Fibroblast of pulmonary artery (primary cell): ENCODE results near the gene ARHGDIB.

ENCODE experiments used
- DNase-seq: peaks from one replicate; pipeline ENCODE4 v3.0.0-alpha.2; 2010; ENCODE audit warnings: low read depth
- H3K4me3 ChIP-seq: replicated peaks from 2 replicates; pipeline ENCODE4 v1.5.1; 2011; ENCODE audit warnings: low read depth, mild to moderate bottlenecking, control low read depth, low read length, moderate library complexity
- CTCF ChIP-seq: IDR thresholded peaks from 2 replicates; pipeline ENCODE4 v1.5.1; 2011; ENCODE audit warnings: mild to moderate bottlenecking, control low read depth, low read length, inconsistent platforms; ENCODE audit errors: missing control alignments

ARHGDIB gene

GRCh38 chr12:15000575-15000974 is 39.2 kb upstream of the ARHGDIB start:
- no peak for TF ChIP-seq CTCF
- H3K4me3 ChIP-seq: no peak overlapping the region
- no peak for DNase-seq

- peak; percentile 15 for DNase-seq
- H3K4me3 ChIP-seq: no peak overlapping the region
- no peak for TF ChIP-seq CTCF
Measured at GRCh38 chr12:14999695-15000365, 38.4 kb upstream of the ARHGDIB start.

- no peak overlapping the region for H3K4me3 ChIP-seq
- no peak for TF ChIP-seq CTCF
- DNase-seq: no peak
Measured at GRCh38 chr12:14999021-14999694, 37.8 kb upstream of the ARHGDIB start.

GRCh38 chr12:14997998-14998397 is 36.6 kb upstream of the ARHGDIB start:
- TF ChIP-seq CTCF: no peak
- DNase-seq: no peak
- H3K4me3 ChIP-seq: no peak overlapping the region

GRCh38 chr12:14995583-14996425 is 34.4 kb upstream of the ARHGDIB start:
- no peak overlapping the region for H3K4me3 ChIP-seq
- peak; percentile 60 for TF ChIP-seq CTCF
- DNase-seq: peak; percentile 92

GRCh38 chr12:14994610-14995009 is 33.2 kb upstream of the ARHGDIB start:
- H3K4me3 ChIP-seq: no peak overlapping the region
- DNase-seq: no peak
- no peak for TF ChIP-seq CTCF
